Trophoblast cell (in vitro differentiated cells and primary cell): ENCODE measurements around the gene DKK1.
A peak's percentile ranks its signal among the peaks of the same experiment; 100 is the strongest.

Source experiments
- DNase-seq, 2 donors: peaks; one replicate each; pipeline ENCODE4 v3.0.0-alpha.2; 2016
- H2AFZ ChIP-seq: 2 replicates; pipeline ENCODE4 v1.6.1; 2013; ENCODE audit warnings: low read length, moderate library complexity, mild to moderate bottlenecking; ENCODE audit not compliant: insufficient read depth, poor library complexity
- H2AK5ac ChIP-seq: 2 replicates; pipeline ENCODE4 v1.6.1; 2013; ENCODE audit warnings: mild to moderate bottlenecking, low read length
- H2BK120ac ChIP-seq: 2 replicates; pipeline ENCODE4 v1.6.1; 2013; ENCODE audit warnings: low read length, mild to moderate bottlenecking, moderate library complexity; ENCODE audit not compliant: insufficient read depth, poor library complexity
- H2BK12ac ChIP-seq: 2 replicates; pipeline ENCODE4 v1.6.1; 2013; ENCODE audit warnings: mild to moderate bottlenecking, low read length, moderate library complexity
- H2BK5ac ChIP-seq: 2 replicates; pipeline ENCODE4 v1.6.1; 2013; ENCODE audit warnings: low read length, low read depth, moderate library complexity, mild to moderate bottlenecking; ENCODE audit not compliant: poor library complexity
- H3K14ac ChIP-seq: 2 replicates; pipeline ENCODE4 v1.6.1; 2013; ENCODE audit warnings: mild to moderate bottlenecking, low read length
- H3K18ac ChIP-seq: 2 replicates; pipeline ENCODE4 v1.6.1; 2013; ENCODE audit warnings: mild to moderate bottlenecking, low read length
- H3K23ac ChIP-seq: 2 replicates; pipeline ENCODE4 v1.6.1; 2013; ENCODE audit warnings: low read length
- H3K27ac ChIP-seq: 2 replicates; pipeline ENCODE4 v1.5.1; 2013; ENCODE audit warnings: low read depth, mild to moderate bottlenecking, inconsistent platforms, low read length, moderate library complexity
- H3K27me3 ChIP-seq: 2 replicates; pipeline ENCODE4 v1.6.1; 2013; ENCODE audit warnings: inconsistent platforms, mild to moderate bottlenecking, low read length, moderate library complexity; ENCODE audit not compliant: insufficient read depth
- H3K36me3 ChIP-seq, 2 experiments: 1 replicate in 1 of 2; 2 replicates in 1 of 2; pipeline ENCODE4 v1.6.1; 2013; ENCODE audit warnings: low read length in 2 of 2, mild to moderate bottlenecking in 2 of 2, moderate library complexity in 1 of 2; ENCODE audit not compliant: insufficient read depth in 2 of 2, control insufficient read depth in 1 of 2
- H3K4ac ChIP-seq: 2 replicates; pipeline ENCODE4 v1.6.1; 2013; ENCODE audit warnings: low read depth, mild to moderate bottlenecking, low read length, moderate library complexity
- H3K4me1 ChIP-seq, 2 experiments: 1 replicate in 1 of 2; 2 replicates in 1 of 2; pipeline ENCODE4 v1.6.1; 2013; ENCODE audit warnings: low read length in 2 of 2, mild to moderate bottlenecking in 2 of 2, moderate library complexity in 1 of 2; ENCODE audit not compliant: insufficient read depth in 2 of 2, control insufficient read depth in 1 of 2
- H3K4me2 ChIP-seq: 2 replicates; pipeline ENCODE4 v1.6.1; 2013; ENCODE audit warnings: inconsistent platforms, mild to moderate bottlenecking, low read length, moderate library complexity
- H3K4me3 ChIP-seq: 2 replicates; pipeline ENCODE4 v1.5.1; 2013; ENCODE audit warnings: mild to moderate bottlenecking, low read depth, low read length, inconsistent platforms
- H3K79me1 ChIP-seq: one replicate; pipeline ENCODE4 v1.6.1; 2013; ENCODE audit warnings: low read length
- H3K79me2 ChIP-seq: 2 replicates; pipeline ENCODE4 v1.6.1; 2013; ENCODE audit warnings: low read length, mild to moderate bottlenecking; ENCODE audit not compliant: control insufficient read depth, insufficient read depth, poor library complexity
- H3K9ac ChIP-seq: 2 replicates; pipeline ENCODE4 v1.6.1; 2013; ENCODE audit warnings: mild to moderate bottlenecking, low read length
- H3K9me3 ChIP-seq: 2 replicates; pipeline ENCODE4 v1.6.1; 2013; ENCODE audit warnings: low read depth, mild to moderate bottlenecking, control low read depth, inconsistent platforms, low read length; ENCODE audit not compliant: insufficient read depth
- H4K12ac ChIP-seq: 2 replicates; pipeline ENCODE4 v1.6.1; 2013; ENCODE audit warnings: low read depth, mild to moderate bottlenecking, low read length, moderate library complexity
- H4K8ac ChIP-seq: 2 replicates; pipeline ENCODE4 v1.6.1; 2013; ENCODE audit warnings: low read depth, mild to moderate bottlenecking, low read length, moderate library complexity
- H4K91ac ChIP-seq: one replicate; pipeline ENCODE4 v1.6.1; 2013; ENCODE audit warnings: low read depth, mild to moderate bottlenecking, low read length, moderate library complexity
- WGBS: extraction: QIAGEN DNeasy Blood & Tissue Kit; methylation state at CpG from one replicate; pipeline ENCODE4 v1.1.7; 2013; ENCODE audit warnings: missing lambda C conversion rate; ENCODE audit not compliant: insufficient read length, insufficient coverage; ENCODE audit errors: extremely low coverage; 5-methylcytosine and 5-hydroxymethylcytosine counted together

The DKK1 gene

DNA sequence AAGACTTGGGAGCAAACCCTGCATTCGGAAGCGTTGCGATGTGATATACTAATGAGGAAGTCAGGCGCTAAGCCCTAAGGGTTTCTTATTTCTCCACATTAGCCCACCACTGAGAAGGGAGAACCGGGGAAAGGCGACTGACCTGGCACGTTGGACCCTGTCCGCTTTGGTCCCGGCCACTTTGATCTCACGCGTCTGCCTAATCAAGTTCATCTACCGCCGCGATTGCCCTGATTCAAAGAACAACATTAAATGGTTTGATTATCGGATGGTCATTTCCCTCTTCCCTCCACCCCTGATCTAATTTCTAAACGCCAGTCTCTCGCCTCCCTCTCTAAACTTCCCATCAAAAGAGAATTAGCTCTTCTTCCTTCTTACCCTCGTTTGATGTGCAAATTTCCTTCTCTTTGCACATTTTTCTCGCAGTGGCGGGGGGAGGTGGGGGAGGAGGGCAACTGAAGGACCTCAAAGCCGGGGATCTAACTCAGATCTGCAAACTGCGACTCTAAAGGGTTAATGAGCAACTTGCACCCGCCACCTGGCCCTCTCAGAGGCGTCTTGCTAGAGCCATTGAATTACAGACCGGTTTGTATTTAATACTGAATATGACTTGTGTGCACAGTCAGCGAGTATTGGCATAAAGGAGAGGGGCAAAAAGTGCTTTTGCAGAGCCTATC, 687 bp upstream of the DKK1 start:
- H2AFZ ChIP-seq, result no peak overlapping the region
- H3K4me1 ChIP-seq, result peaks cover 3 to 11% of the 10 kb centered on the region in 2 experiments
- no peak overlapping the region for H3K27ac ChIP-seq
- H4K91ac ChIP-seq, result no peak overlapping the region
- no peak overlapping the region for H3K18ac ChIP-seq
- H4K8ac ChIP-seq, result no peak overlapping the region
- no peak for DNase-seq
- peak overlapping the region; percentile 13 for H2BK120ac ChIP-seq
- H2BK5ac ChIP-seq, result no peak overlapping the region
- H3K9ac ChIP-seq, result no peak overlapping the region
- no peak overlapping the region for H4K12ac ChIP-seq
- H3K27me3 ChIP-seq, result peaks cover 29% of the 10 kb centered on the region
- no peak overlapping the region for H3K4ac ChIP-seq
- H3K14ac ChIP-seq, result no peak overlapping the region
- peak overlapping the region; percentile 92 for H3K4me2 ChIP-seq
- no CpG with 5 or more reads among the region's 26 CpGs for WGBS
- H3K36me3 ChIP-seq, result no peaks in the 10 kb centered on the region
- H3K79me2 ChIP-seq, result peaks cover 2% of the 10 kb centered on the region
- H3K79me1 ChIP-seq, result no peaks in the 10 kb centered on the region
- no peak overlapping the region for H2BK12ac ChIP-seq
- H3K23ac ChIP-seq, result no peak overlapping the region
- no peak overlapping the region for H2AK5ac ChIP-seq
- H3K4me3 ChIP-seq, result peak overlapping the region; percentile 72
- H3K9me3 ChIP-seq, result peaks cover 2% of the 10 kb centered on the region

DNA sequence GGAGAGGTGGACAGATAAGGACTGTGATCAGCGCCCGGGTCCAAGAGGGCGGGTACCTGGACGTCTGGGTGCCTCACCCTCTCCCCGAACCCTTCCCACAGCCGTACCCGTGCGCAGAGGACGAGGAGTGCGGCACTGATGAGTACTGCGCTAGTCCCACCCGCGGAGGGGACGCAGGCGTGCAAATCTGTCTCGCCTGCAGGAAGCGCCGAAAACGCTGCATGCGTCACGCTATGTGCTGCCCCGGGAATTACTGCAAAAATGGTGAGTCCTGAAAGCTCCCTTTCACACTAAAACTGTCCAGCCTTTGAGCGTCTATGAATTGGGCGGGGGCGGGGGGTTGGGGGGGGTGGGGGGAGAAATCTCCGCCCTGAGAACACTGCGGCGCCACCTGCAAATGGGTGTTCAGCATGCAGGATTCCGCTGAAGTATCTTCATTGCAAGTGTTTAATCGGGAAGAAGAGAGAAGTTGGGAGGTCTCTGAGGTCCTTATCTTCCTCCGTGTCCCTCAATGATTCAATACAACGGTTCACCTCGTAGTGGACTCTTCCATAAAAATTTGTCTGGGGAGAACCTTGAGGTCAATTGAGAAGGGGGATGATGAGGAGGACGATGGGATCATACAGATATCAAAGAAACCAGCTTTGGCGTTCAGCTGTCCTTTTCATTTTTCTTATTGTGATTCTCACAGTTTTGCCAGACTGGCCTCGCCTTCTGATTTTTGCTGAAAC, 906 bp downstream of the DKK1 start:
- no peak overlapping the region for H4K8ac ChIP-seq
- H3K79me1 ChIP-seq, result no peaks in the 10 kb centered on the region
- peaks cover 22% of the 10 kb centered on the region for H3K27me3 ChIP-seq
- H3K18ac ChIP-seq, result no peak overlapping the region
- H3K79me2 ChIP-seq, result peaks cover 2% of the 10 kb centered on the region
- H3K4me2 ChIP-seq, result peak overlapping the region; percentile 92
- peak overlapping the region; percentile 56 for H3K4me3 ChIP-seq
- no peak overlapping the region for H2BK12ac ChIP-seq
- no peak overlapping the region for H3K27ac ChIP-seq
- H3K14ac ChIP-seq, result no peak overlapping the region
- no peaks in the 10 kb centered on the region for H3K36me3 ChIP-seq
- no peak overlapping the region for H2BK120ac ChIP-seq
- no peak overlapping the region for H3K9ac ChIP-seq
- H2AFZ ChIP-seq, result no peak overlapping the region
- no peak overlapping the region for H2AK5ac ChIP-seq
- no peak overlapping the region for H4K91ac ChIP-seq
- H4K12ac ChIP-seq, result no peak overlapping the region
- H2BK5ac ChIP-seq, result no peak overlapping the region
- H3K4me1 ChIP-seq, result peaks cover 3 to 8% of the 10 kb centered on the region in 2 experiments
- peaks cover 2% of the 10 kb centered on the region for H3K9me3 ChIP-seq
- no peak for DNase-seq
- no peak overlapping the region for H3K4ac ChIP-seq
- WGBS, result no CpG with 5 or more reads among the region's 36 CpGs
- H3K23ac ChIP-seq, result no peak overlapping the region

DNA sequence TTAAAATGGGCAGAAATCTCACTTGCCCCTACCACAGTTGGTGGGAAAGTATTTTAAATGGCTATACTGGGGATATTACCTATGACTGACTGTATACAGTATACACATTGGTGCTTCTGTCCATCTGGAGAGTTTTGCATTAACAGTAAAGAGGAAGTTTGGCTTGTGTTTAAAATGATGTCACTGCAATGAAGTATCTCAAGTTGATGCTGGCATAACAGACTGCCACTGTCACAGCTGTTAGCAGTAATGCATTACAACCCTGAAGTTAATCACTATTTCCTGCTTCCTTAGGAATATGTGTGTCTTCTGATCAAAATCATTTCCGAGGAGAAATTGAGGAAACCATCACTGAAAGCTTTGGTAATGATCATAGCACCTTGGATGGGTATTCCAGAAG, 1.9 kb downstream of the DKK1 start:
- H3K23ac ChIP-seq, result no peak overlapping the region

DNA sequence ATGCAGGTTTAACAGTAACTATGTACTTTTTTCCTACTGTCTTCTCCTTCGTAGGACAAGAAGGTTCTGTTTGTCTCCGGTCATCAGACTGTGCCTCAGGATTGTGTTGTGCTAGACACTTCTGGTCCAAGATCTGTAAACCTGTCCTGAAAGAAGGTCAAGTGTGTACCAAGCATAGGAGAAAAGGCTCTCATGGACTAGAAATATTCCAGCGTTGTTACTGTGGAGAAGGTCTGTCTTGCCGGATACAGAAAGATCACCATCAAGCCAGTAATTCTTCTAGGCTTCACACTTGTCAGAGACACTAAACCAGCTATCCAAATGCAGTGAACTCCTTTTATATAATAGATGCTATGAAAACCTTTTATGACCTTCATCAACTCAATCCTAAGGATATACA, 2.4 kb downstream of the DKK1 start:
- H3K4me3 ChIP-seq, result no peak overlapping the region
- H3K14ac ChIP-seq, result no peak overlapping the region
- H3K18ac ChIP-seq, result no peak overlapping the region
- no peak overlapping the region for H3K23ac ChIP-seq
- peaks cover 22% of the 10 kb centered on the region for H3K27me3 ChIP-seq
- WGBS, result no CpG with 5 or more reads among the region's 4 CpGs
- H2AK5ac ChIP-seq, result no peak overlapping the region
- H3K9me3 ChIP-seq, result peaks cover 2% of the 10 kb centered on the region
- H3K79me1 ChIP-seq, result no peaks in the 10 kb centered on the region
- DNase-seq, result no peak
- H2BK120ac ChIP-seq, result no peak overlapping the region
- no peak overlapping the region for H3K9ac ChIP-seq
- no peak overlapping the region for H3K4ac ChIP-seq
- H3K4me2 ChIP-seq, result no peak overlapping the region
- H2BK5ac ChIP-seq, result no peak overlapping the region
- H3K27ac ChIP-seq, result no peak overlapping the region
- H3K36me3 ChIP-seq, result no peaks in the 10 kb centered on the region
- no peak overlapping the region for H4K12ac ChIP-seq
- H4K8ac ChIP-seq, result no peak overlapping the region
- H2AFZ ChIP-seq, result no peak overlapping the region
- peaks cover 3 to 8% of the 10 kb centered on the region in 2 experiments for H3K4me1 ChIP-seq
- H3K79me2 ChIP-seq, result peaks cover 2% of the 10 kb centered on the region
- no peak overlapping the region for H2BK12ac ChIP-seq
- H4K91ac ChIP-seq, result no peak overlapping the region

More for the DNA sequence above, 1.9 kb downstream of the DKK1 start:
- Histone ChIP-seq H3K36me3 (no peaks in the 10 kb centered on the region), H3K79me2 (peaks cover 2% of the 10 kb centered on the region), H2BK12ac (no peak overlapping the region), H3K4me1 (peaks cover 3 to 8% of the 10 kb centered on the region in 2 experiments), H3K79me1 (no peaks in the 10 kb centered on the region), H3K4me3 (no peak overlapping the region), H2AFZ (no peak overlapping the region), H3K27ac (no peak overlapping the region), H3K9ac (no peak overlapping the region), H3K14ac (no peak overlapping the region), H3K27me3 (peaks cover 22% of the 10 kb centered on the region), H4K91ac (no peak overlapping the region), H2AK5ac (no peak overlapping the region), H3K4me2 (no peak overlapping the region), H2BK5ac (no peak overlapping the region), H3K4ac (no peak overlapping the region), H2BK120ac (no peak overlapping the region), H4K8ac (no peak overlapping the region), H4K12ac (no peak overlapping the region), H3K9me3 (peaks cover 2% of the 10 kb centered on the region), H3K18ac (no peak overlapping the region)
- DNase-seq, result no peak
- WGBS, result no CpG with 5 or more reads among the region's 1 CpG
